ENCODE results near the gene POFUT2.
"Not testable (repeated sequence)": the region's sequence is repeated elsewhere in the genome, so short reads cannot be mapped to it uniquely, and the experiment has no call there.

Gene POFUT2

GRCh38 chr21:45309987-45310381 lies 22.3 kb upstream of the POFUT2 start:
- DNase-seq = no peak

GRCh38 chr21:45309069-45309986 lies 21.6 kb upstream of the POFUT2 start:
- no peak for DNase-seq

GRCh38 chr21:45308194-45309068 lies 20.7 kb upstream of the POFUT2 start:
- no peak for DNase-seq

- not testable (repeated sequence) for DNase-seq
Observed at GRCh38 chr21:45307597-45308158, 20.0 kb upstream of the POFUT2 start.

- no peak for DNase-seq
Observed at GRCh38 chr21:45306832-45307571, 19.3 kb upstream of the POFUT2 start.

GRCh38 chr21:45306453-45306831 lies 18.7 kb upstream of the POFUT2 start:
- DNase-seq = no peak

GRCh38 chr21:45305836-45306235 lies 18.1 kb upstream of the POFUT2 start:
- no peak for DNase-seq

- DNase-seq = no peak
Observed at GRCh38 chr21:45304945-45305344, 17.2 kb upstream of the POFUT2 start.

- DNase-seq = no peak
Observed at GRCh38 chr21:45304476-45304830, 16.8 kb upstream of the POFUT2 start.

GRCh38 chr21:45303751-45304475 lies 16.2 kb upstream of the POFUT2 start:
- DNase-seq = no peak

- no peak for DNase-seq
Observed at GRCh38 chr21:45303091-45303615, 15.5 kb upstream of the POFUT2 start.

GRCh38 chr21:45302082-45303061 lies 14.7 kb upstream of the POFUT2 start:
- DNase-seq = no peak

GRCh38 chr21:45301521-45302081 lies 13.9 kb upstream of the POFUT2 start:
- no peak for DNase-seq

- DNase-seq = no peak
Observed at GRCh38 chr21:45300786-45301520, 13.3 kb upstream of the POFUT2 start.

GRCh38 chr21:45299864-45300785 lies 12.4 kb upstream of the POFUT2 start:
- no peak for DNase-seq

GRCh38 chr21:45299026-45299863 lies 11.6 kb upstream of the POFUT2 start:
- no peak for DNase-seq

GRCh38 chr21:45297869-45298268 lies 10.2 kb upstream of the POFUT2 start:
- DNase-seq = no peak

All from NCI-H748 treated with DMSO at 0.1 percent for 48 hours (cell line).